Calu3 (cell line): Measurements from ENCODE around the gene SLC39A8. TPM values are rescaled to one million over a fixed set of nuclear protein-coding genes. Genes with fewer than 3 reads are reported as not detected.
A peak's percentile ranks its signal among the peaks of the same experiment; 100 is the strongest.

Source experiments
- BruUV-seq: library from RNA; stranded (reverse); fragments of 400-500 nt; replicated peaks from 2 replicates; lab custom pipeline; 2021; lab: Mats Ljungman, UMichigan
- CTCF ChIA-PET: fragments of 300-600 bp; sonication (Branson Sonifier 250); formaldehyde crosslinking; loops from one replicate; lab custom pipeline; 2022; ENCODE audit warnings: antibody characterized with exemption; lab: Charles Lee
- DNase-seq: peaks from one replicate; pipeline ENCODE4 v3.0.0; 2022
- H3K27ac Mint-ChIP-seq: one replicate; pipeline ENCODE4 v1.8.0; 2022; ENCODE audit warnings: mixed read lengths; ENCODE audit not compliant: unreplicated experiment
- H3K27me3 Mint-ChIP-seq: one replicate; pipeline ENCODE4 v1.8.0; 2022; ENCODE audit warnings: mixed read lengths; ENCODE audit not compliant: unreplicated experiment
- H3K36me3 Mint-ChIP-seq: one replicate; pipeline ENCODE4 v1.8.0; 2022; ENCODE audit warnings: mild to moderate bottlenecking, moderate library complexity, mixed read lengths; ENCODE audit not compliant: insufficient read depth, unreplicated experiment
- H3K4me1 Mint-ChIP-seq: one replicate; pipeline ENCODE4 v1.8.0; 2022; ENCODE audit warnings: mild to moderate bottlenecking, low read depth, mixed read lengths; ENCODE audit not compliant: unreplicated experiment
- H3K4me3 Mint-ChIP-seq: one replicate; pipeline ENCODE4 v1.8.0; 2022; ENCODE audit warnings: mild to moderate bottlenecking, low read depth, moderate library complexity, mixed read lengths; ENCODE audit not compliant: unreplicated experiment
- H3K9me3 Mint-ChIP-seq: one replicate; pipeline ENCODE4 v1.8.0; 2022; ENCODE audit warnings: low read depth, mixed read lengths; ENCODE audit not compliant: unreplicated experiment
- intact Hi-C: fragments of 100-400 bp; cut with micrococcal nuclease; formaldehyde crosslinking; loops from one replicate; pipeline ENCODE4 v1.10.0; 2022; ENCODE audit not compliant: unreplicated experiment
- total RNA-seq: library from RNA; stranded (reverse); gene quantifications from 2 replicates; pipeline ENCODE4 v1.2.3, GENCODE V29; 2022
- TF ChIP-seq, protein P1 (sequence below): fragments of 200-600 bp; IDR thresholded peaks from one replicate; pipeline ENCODE4 v1.8.0; 2022; ENCODE audit warnings: antibody characterized with exemption; ENCODE audit not compliant: unreplicated experiment

Gene SLC39A8
- total RNA-seq, 1 experiment from 2014 or later, result 30.8 TPM

DNA sequence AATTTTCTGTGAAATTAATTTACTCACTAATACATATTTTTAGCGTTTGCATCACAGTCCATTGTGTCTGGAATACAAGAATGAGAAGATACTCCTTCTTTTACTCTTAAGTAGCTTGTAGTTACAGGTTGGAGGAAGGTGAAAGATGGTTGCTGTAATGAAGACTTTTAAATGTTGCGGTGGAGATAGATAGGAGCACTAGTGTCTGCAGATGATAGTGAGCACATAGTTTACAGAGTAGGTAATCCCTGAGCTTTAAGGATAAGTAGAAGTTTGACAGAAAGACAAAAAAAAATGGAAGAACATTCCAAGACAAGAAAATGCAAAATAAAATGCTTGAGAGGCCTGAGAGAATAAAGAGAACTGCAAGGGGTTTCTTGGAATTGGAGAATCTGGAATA is 5.4 kb upstream of the SLC39A8 start:
- CTCF ChIA-PET, result no interaction called here
- H3K36me3 Mint-ChIP-seq, result peaks cover 1% of the 10 kb centered on the region
- BruUV-seq, result no TSS peak
- no peaks in the 10 kb centered on the region for H3K9me3 Mint-ChIP-seq
- no peaks in the 10 kb centered on the region for H3K4me1 Mint-ChIP-seq
- intact Hi-C loops, result no loop called here
- TF ChIP-seq, protein P1, sequence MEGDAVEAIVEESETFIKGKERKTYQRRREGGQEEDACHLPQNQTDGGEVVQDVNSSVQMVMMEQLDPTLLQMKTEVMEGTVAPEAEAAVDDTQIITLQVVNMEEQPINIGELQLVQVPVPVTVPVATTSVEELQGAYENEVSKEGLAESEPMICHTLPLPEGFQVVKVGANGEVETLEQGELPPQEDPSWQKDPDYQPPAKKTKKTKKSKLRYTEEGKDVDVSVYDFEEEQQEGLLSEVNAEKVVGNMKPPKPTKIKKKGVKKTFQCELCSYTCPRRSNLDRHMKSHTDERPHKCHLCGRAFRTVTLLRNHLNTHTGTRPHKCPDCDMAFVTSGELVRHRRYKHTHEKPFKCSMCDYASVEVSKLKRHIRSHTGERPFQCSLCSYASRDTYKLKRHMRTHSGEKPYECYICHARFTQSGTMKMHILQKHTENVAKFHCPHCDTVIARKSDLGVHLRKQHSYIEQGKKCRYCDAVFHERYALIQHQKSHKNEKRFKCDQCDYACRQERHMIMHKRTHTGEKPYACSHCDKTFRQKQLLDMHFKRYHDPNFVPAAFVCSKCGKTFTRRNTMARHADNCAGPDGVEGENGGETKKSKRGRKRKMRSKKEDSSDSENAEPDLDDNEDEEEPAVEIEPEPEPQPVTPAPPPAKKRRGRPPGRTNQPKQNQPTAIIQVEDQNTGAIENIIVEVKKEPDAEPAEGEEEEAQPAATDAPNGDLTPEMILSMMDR, result no peak
- H3K27ac Mint-ChIP-seq, result no peak overlapping the region
- H3K4me3 Mint-ChIP-seq, result no peak overlapping the region
- H3K27me3 Mint-ChIP-seq, result no peaks in the 10 kb centered on the region
- DNase-seq, result no peak

DNA sequence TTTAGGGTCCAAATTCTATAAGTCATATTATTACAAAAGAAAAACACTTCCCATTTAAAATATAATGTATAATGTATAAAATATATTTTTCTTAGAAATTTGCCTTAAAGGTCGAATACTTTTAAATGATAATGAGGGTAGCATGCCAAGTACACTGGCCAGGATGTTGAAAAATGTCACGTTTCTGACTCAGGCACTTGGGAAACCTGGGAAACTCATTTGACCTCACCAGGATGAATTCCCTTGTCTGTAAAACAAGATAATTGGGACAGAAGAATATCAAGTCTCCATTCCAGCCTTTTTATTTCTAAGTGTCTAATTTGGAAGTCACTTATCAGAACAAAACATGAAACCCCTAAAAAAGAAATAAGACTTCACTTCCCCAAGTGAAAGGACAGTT is 3.4 kb upstream of the SLC39A8 start:
- H3K9me3 Mint-ChIP-seq, result no peaks in the 10 kb centered on the region
- H3K27me3 Mint-ChIP-seq, result no peaks in the 10 kb centered on the region
- H3K4me1 Mint-ChIP-seq, result no peaks in the 10 kb centered on the region
- TF ChIP-seq, protein P1, result no peak
- no TSS peak for BruUV-seq
- H3K4me3 Mint-ChIP-seq, result no peak overlapping the region
- CTCF ChIA-PET, result no interaction called here
- H3K27ac Mint-ChIP-seq, result no peak overlapping the region
- peaks cover 21% of the 10 kb centered on the region for H3K36me3 Mint-ChIP-seq
- intact Hi-C loops, result no loop called here
- DNase-seq, result no peak

DNA sequence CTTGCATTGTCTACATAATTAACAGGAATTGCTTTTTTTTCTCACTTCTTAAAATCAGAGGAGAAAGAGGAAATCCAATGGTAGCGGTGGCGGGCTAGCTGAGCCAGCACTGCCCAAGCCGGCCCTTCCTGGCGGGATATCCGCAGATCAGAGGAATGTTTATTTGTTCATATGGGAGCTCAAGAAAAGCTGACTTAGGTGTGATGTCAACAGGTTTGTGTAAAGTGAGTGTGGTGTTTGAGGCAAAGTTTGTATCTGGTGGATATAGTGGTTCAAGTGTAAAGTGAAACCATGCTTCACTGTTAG is 466 bp upstream of the SLC39A8 start:
- H3K4me1 Mint-ChIP-seq, result peaks cover 5% of the 10 kb centered on the region
- peak overlapping the region; percentile 53 for H3K27ac Mint-ChIP-seq
- BruUV-seq, result no TSS peak
- CTCF ChIA-PET, result interaction anchor here (1.2 kb wide), 1 partner anchor 46 kb away, joined by 3 read pairs; no protein-coding TSS in a partner anchor
- DNase-seq, result no peak
- TF ChIP-seq, protein P1, result no peak
- H3K9me3 Mint-ChIP-seq, result no peaks in the 10 kb centered on the region
- intact Hi-C loops, result loop anchor here (1.0 kb wide), 1 partner anchor 86 kb away; no protein-coding TSS in a partner anchor
- no peaks in the 10 kb centered on the region for H3K27me3 Mint-ChIP-seq
- peak overlapping the region; percentile 79 for H3K4me3 Mint-ChIP-seq
- peaks cover 21% of the 10 kb centered on the region for H3K36me3 Mint-ChIP-seq

DNA sequence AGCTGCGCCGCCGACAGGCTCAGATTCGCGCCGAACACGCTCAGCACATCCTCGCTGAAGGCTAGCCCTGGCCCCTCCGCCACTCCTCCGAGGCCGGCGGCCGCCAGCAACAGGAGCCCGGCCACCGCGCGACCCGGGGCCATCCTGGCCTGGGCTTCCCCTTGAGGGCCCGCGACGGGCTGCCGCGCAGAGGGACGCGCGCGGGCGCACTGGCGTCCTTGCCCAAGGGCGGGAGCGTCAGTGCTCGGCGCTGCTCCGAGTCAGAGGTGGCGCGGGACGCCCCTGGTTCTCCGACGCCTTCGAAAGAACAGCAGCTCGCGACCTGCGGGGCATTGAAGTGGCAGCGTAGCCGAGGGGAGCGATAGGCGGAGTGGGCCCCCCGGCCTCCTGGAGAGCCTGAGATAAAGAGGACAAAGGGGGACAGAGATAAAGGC is 745 bp downstream of the SLC39A8 start:
- Mint-ChIP-seq H3K9me3 (no peaks in the 10 kb centered on the region), H3K27ac (peak overlapping the region; percentile 53), H3K27me3 (no peaks in the 10 kb centered on the region), H3K36me3 (peaks cover 21% of the 10 kb centered on the region), H3K4me3 (peak overlapping the region; percentile 79), H3K4me1 (peaks cover 16% of the 10 kb centered on the region)
- TF ChIP-seq, protein P1, result no peak
- CTCF ChIA-PET, result interaction anchor here (0.6 to 1.5 kb wide), 4 partner anchors 15 to 86 kb away, joined by 3 to 7 read pairs (median 4); no protein-coding TSS in a partner anchor
- peak; percentile 52 for DNase-seq
- no TSS peak for BruUV-seq
- intact Hi-C loops, result no loop called here
